Germinal center (tissue), 1 donor: ENCODE measurements around the gene ITGA2.
A peak's percentile ranks its signal among the peaks of the same experiment; 100 is the strongest.
"Not testable (repeated sequence)": the region's sequence is repeated elsewhere in the genome, so short reads cannot be mapped to it uniquely, and the experiment has no call there.

Experiments
- DNase-seq: peaks from one replicate; pipeline ENCODE4 v3.0.0; 2012; ENCODE audit warnings: mixed read lengths, low spot score

ITGA2 gene

GRCh38 chr5:53100606-53101005, 111.5 kb downstream of the ITGA2 start:
- DNase-seq: no peak

GRCh38 chr5:53105611-53106300, 116.6 kb downstream of the ITGA2 start:
- no peak for DNase-seq

- no peak for DNase-seq
These were observed 119.9 kb downstream of the ITGA2 start for GRCh38 chr5:53109056-53109442.

GRCh38 chr5:53109443-53110127, 120.4 kb downstream of the ITGA2 start, which contains the start of gene MOCS2:
Gene MOCS2 (minus strand): TSS chr5:53109757. CDS start chr5:53107174, 2,583 bp downstream.
- DNase-seq: peak; percentile 98

GRCh38 chr5:53110156-53110555, 121.0 kb downstream of the ITGA2 start:
- DNase-seq: no peak

- no peak for DNase-seq
These were observed 122.0 kb downstream of the ITGA2 start for GRCh38 chr5:53111139-53111538.

GRCh38 chr5:53112307-53112706, 123.2 kb downstream of the ITGA2 start:
- not testable (repeated sequence) for DNase-seq

GRCh38 chr5:53112909-53113308, 123.8 kb downstream of the ITGA2 start:
- no peak for DNase-seq

- DNase-seq: no peak
These were observed 124.8 kb downstream of the ITGA2 start for GRCh38 chr5:53113947-53114346.

- no peak for DNase-seq
These were observed 125.8 kb downstream of the ITGA2 start for GRCh38 chr5:53114988-53115387.

GRCh38 chr5:53116597-53116996, 127.4 kb downstream of the ITGA2 start:
- DNase-seq: no peak

GRCh38 chr5:53118879-53119278, 129.7 kb downstream of the ITGA2 start:
- DNase-seq: no peak

- no peak for DNase-seq
These were observed 131.0 kb downstream of the ITGA2 start for GRCh38 chr5:53120165-53120564.

GRCh38 chr5:53123702-53124101, 134.6 kb downstream of the ITGA2 start:
- no peak for DNase-seq

GRCh38 chr5:53126521-53126920, 137.4 kb downstream of the ITGA2 start:
- DNase-seq: no peak

GRCh38 chr5:53127107-53127506, 138.0 kb downstream of the ITGA2 start:
- DNase-seq: no peak

GRCh38 chr5:53128481-53128880, 139.3 kb downstream of the ITGA2 start:
- DNase-seq: no peak

GRCh38 chr5:53130266-53130665, 141.1 kb downstream of the ITGA2 start:
- DNase-seq: no peak

- DNase-seq: no peak
These were observed 143.9 kb downstream of the ITGA2 start for GRCh38 chr5:53133020-53133419.
